Vagina (tissue), 2 donors: ENCODE measurements around the gene ZNF740.

Experiments
- CTCF ChIP-seq, 3 experiments: fragments of 450-650 bp in 2 of 3; fragments of 200-600 bp in 1 of 3; sonication (generic) in 1 of 3; IDR thresholded peaks; one replicate each; pipeline ENCODE4 v1.5.1; 2017 to 2019; ENCODE audit warnings: antibody characterized with exemption in 3 of 3, mild to moderate bottlenecking in 2 of 3, moderate library complexity in 2 of 3
- POLR2A ChIP-seq, 2 donors: fragments of 450-650 bp; IDR thresholded peaks; one replicate each; pipeline ENCODE4 v1.6.1; 2017; ENCODE audit warnings: antibody characterized with exemption in 2 of 2, mild to moderate bottlenecking in 2 of 2, moderate library complexity in 2 of 2

DNA sequence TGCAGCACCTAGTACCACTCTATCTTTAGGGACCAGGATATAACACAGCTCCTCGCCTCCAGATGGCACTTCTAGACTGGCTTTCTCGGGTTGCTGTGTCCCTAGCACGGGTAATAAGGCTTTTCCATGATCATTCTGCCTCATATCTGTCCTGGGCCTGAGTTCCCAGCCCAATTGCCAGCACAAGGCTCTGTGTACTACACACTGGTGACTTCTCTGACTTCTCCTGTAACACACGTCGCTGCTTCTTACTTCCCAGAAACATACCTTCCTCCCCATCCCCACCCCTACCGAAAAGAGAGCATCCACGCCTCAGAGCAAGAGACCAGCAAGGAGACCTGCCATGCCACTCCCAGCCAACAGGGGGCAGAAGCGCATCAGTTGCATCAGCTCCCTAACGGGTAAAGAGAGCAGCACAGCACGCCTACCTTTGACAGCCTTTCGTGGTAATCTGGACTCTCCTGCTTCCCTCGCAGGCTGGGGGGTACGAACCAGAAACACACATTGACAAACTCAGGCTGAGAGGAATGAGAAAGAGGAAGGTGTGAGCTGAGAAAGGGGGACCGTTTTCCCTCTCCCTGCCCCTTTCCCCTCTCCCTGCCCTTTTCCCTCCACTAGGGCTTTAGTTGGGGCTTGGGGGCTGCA is 21.2 kb upstream of the ZNF740 start:
- TF ChIP-seq CTCF (IDR thresholded peaks at IDR 0.05) (peak; percentile 88 to 96 (median 93)), POLR2A (IDR thresholded peaks at IDR 0.05) (no peak)
